Karpas-422 (cell line): ENCODE data around the gene RBM3. TPM values are rescaled to one million over a fixed set of nuclear protein-coding genes. Genes with fewer than 3 reads are reported as not detected.

Experiments
- DNase-seq: peaks from one replicate; pipeline ENCODE4 v3.0.0-alpha.2; 2015
- H2AFZ ChIP-seq: fragments of 200-600 bp; sonication (generic); 2 replicates; pipeline ENCODE4 v1.6.1; 2014; ENCODE audit warnings: antibody characterized with exemption, low read length, mixed read lengths
- H3K27ac ChIP-seq: fragments of 200-600 bp; sonication (generic); 2 replicates; pipeline ENCODE4 v1.5.1; 2014; ENCODE audit warnings: mild to moderate bottlenecking, low read length, moderate library complexity
- H3K27me3 ChIP-seq: fragments of 200-600 bp; sonication (generic); 2 replicates; pipeline ENCODE4 v1.6.1; 2014; ENCODE audit warnings: low read length, mixed read lengths
- H3K36me3 ChIP-seq: fragments of 200-600 bp; sonication (generic); 2 replicates; pipeline ENCODE4 v1.6.1; 2014; ENCODE audit warnings: low read length, mixed read lengths; ENCODE audit not compliant: insufficient read depth
- H3K4me1 ChIP-seq: fragments of 200-600 bp; sonication (generic); 2 replicates; pipeline ENCODE4 v1.6.1; 2014; ENCODE audit warnings: mild to moderate bottlenecking, low read length, mixed read lengths
- H3K4me2 ChIP-seq: fragments of 200-600 bp; sonication (generic); 2 replicates; pipeline ENCODE4 v1.6.1; 2014; ENCODE audit warnings: low read length, low read depth, mild to moderate bottlenecking; ENCODE audit not compliant: poor library complexity, severe bottlenecking
- H3K4me3 ChIP-seq: fragments of 200-600 bp; sonication (generic); 2 replicates; pipeline ENCODE4 v1.5.1; 2014; ENCODE audit warnings: mild to moderate bottlenecking, antibody characterized with exemption, low read length, mixed read lengths
- H3K79me2 ChIP-seq: fragments of 200-600 bp; sonication (generic); 2 replicates; pipeline ENCODE4 v1.6.1; 2014; ENCODE audit warnings: mild to moderate bottlenecking, low read length, mixed read lengths
- H3K9ac ChIP-seq: fragments of 200-600 bp; sonication (generic); 2 replicates; pipeline ENCODE4 v1.6.0; 2014; ENCODE audit warnings: low read length
- H3K9me2 ChIP-seq: fragments of 200-600 bp; sonication (generic), shearing (Covaris generic); replicated peaks from 2 replicates; pipeline ENCODE4 v1.6.0; 2014; ENCODE audit warnings: mild to moderate bottlenecking, low read length, moderate library complexity; ENCODE audit not compliant: insufficient read depth
- H3K9me3 ChIP-seq: fragments of 300-700, 200-600 bp; sonication (generic); 2 replicates; pipeline ENCODE4 v1.6.1; 2014; ENCODE audit warnings: low read length, mixed read lengths
- H4K20me1 ChIP-seq: fragments of 200-600 bp; sonication (generic); 2 replicates; pipeline ENCODE4 v1.6.1; 2014; ENCODE audit warnings: mild to moderate bottlenecking, antibody characterized with exemption, low read length, low read depth; ENCODE audit not compliant: insufficient read depth
- total RNA-seq: library from RNA; depleted of rRNA; stranded (reverse); fragments of >200 nt; shearing (Covaris generic); gene quantifications from 2 replicates; pipeline ENCODE4 v1.2.3, GENCODE V29; 2014; ENCODE audit warnings: low replicate concordance

Gene RBM3
- total RNA-seq, 1 experiment from 2014 or later, result 183 TPM

GRCh38 chrX:48597353-48598264 lies 23.3 kb downstream of the RBM3 start, which contains the start of gene WDR13:
Gene WDR13 (plus strand): TSS chrX:48597492. CDS start chrX:48597997, 505 bp downstream.
- Histone ChIP-seq H4K20me1 (no peaks in the 10 kb centered on the region), H3K9ac (peak within 1 kb of the TSS; percentile 89), H3K4me3 (peak within 1 kb of the TSS; percentile 79), H3K4me2 (peak within 1 kb of the TSS; percentile 70), H3K4me1 (no peaks in the 10 kb centered on the region; the same call in 1 of the 2 replicates), H2AFZ (no peak within 1 kb of the TSS), H3K27ac (peak within 1 kb of the TSS; percentile 74), H3K79me2 (no peaks in the 10 kb centered on the region), H3K9me3 (no peaks in the 10 kb centered on the region), H3K36me3 (no peaks in the 10 kb centered on the region), H3K9me2 (no peaks in the 10 kb centered on the region), H3K27me3 (no peaks in the 10 kb centered on the region)
- DNase-seq, result peak; percentile 95

GRCh38 chrX:48598614-48599013 lies 24.3 kb downstream of the RBM3 start:
- Histone ChIP-seq H3K36me3 (no peaks in the 10 kb centered on the region), H2AFZ (no peak overlapping the region)

GRCh38 chrX:48599341-48599740 lies 25.1 kb downstream of the RBM3 start:
- Histone ChIP-seq H3K4me3 (no peak overlapping the region), H3K4me2 (no peak overlapping the region), H3K79me2 (no peaks in the 10 kb centered on the region), H3K9me2 (no peaks in the 10 kb centered on the region), H4K20me1 (no peaks in the 10 kb centered on the region), H2AFZ (no peak overlapping the region), H3K9me3 (no peaks in the 10 kb centered on the region), H3K27me3 (no peaks in the 10 kb centered on the region), H3K27ac (no peak overlapping the region), H3K9ac (no peak overlapping the region), H3K4me1 (no peaks in the 10 kb centered on the region; the same call in 1 of the 2 replicates), H3K36me3 (no peaks in the 10 kb centered on the region)
- no peak for DNase-seq

More at GRCh38 chrX:48598614-48599013, 24.3 kb downstream of the RBM3 start:
- no peaks in the 10 kb centered on the region for H4K20me1 ChIP-seq
- H3K27ac ChIP-seq, result no peak overlapping the region
- H3K79me2 ChIP-seq, result no peaks in the 10 kb centered on the region
- no peaks in the 10 kb centered on the region for H3K9me3 ChIP-seq
- no peaks in the 10 kb centered on the region for H3K9me2 ChIP-seq
- H3K9ac ChIP-seq, result peak overlapping the region; percentile 89
- H3K4me2 ChIP-seq, result peak overlapping the region; percentile 70
- H3K4me1 ChIP-seq, result no peaks in the 10 kb centered on the region; the same call in 1 of the 2 replicates
- DNase-seq, result no peak
- no peaks in the 10 kb centered on the region for H3K27me3 ChIP-seq
- peak overlapping the region; percentile 79 for H3K4me3 ChIP-seq

- no peaks in the 10 kb centered on the region for H3K79me2 ChIP-seq
- H3K27ac ChIP-seq, result no peak overlapping the region
- no peaks in the 10 kb centered on the region for H3K9me3 ChIP-seq
- H3K36me3 ChIP-seq, result no peaks in the 10 kb centered on the region
- H4K20me1 ChIP-seq, result no peaks in the 10 kb centered on the region
- DNase-seq, result no peak
- H3K27me3 ChIP-seq, result no peaks in the 10 kb centered on the region
- H3K4me2 ChIP-seq, result no peak overlapping the region
- H3K4me1 ChIP-seq, result no peaks in the 10 kb centered on the region; the same call in 1 of the 2 replicates
- H3K9me2 ChIP-seq, result no peaks in the 10 kb centered on the region
- H3K9ac ChIP-seq, result no peak overlapping the region
- H2AFZ ChIP-seq, result no peak overlapping the region
- no peak overlapping the region for H3K4me3 ChIP-seq
Observed at GRCh38 chrX:48600226-48600625, 25.9 kb downstream of the RBM3 start.

- Histone ChIP-seq H3K4me2 (no peak overlapping the region), H3K4me1 (no peaks in the 10 kb centered on the region; the same call in 1 of the 2 replicates), H3K27ac (no peak overlapping the region), H2AFZ (no peak overlapping the region), H3K9me2 (no peaks in the 10 kb centered on the region), H3K36me3 (no peaks in the 10 kb centered on the region), H4K20me1 (no peaks in the 10 kb centered on the region), H3K27me3 (no peaks in the 10 kb centered on the region), H3K4me3 (no peak overlapping the region), H3K79me2 (no peaks in the 10 kb centered on the region), H3K9me3 (no peaks in the 10 kb centered on the region), H3K9ac (no peak overlapping the region)
- no peak for DNase-seq
Observed at GRCh38 chrX:48601741-48602394, 27.6 kb downstream of the RBM3 start.

- Histone ChIP-seq H3K4me1 (no peaks in the 10 kb centered on the region), H3K9ac (no peak overlapping the region), H3K4me3 (no peak overlapping the region), H3K9me3 (no peaks in the 10 kb centered on the region), H3K36me3 (no peaks in the 10 kb centered on the region), H3K27ac (no peak overlapping the region), H3K9me2 (no peaks in the 10 kb centered on the region), H3K4me2 (no peak overlapping the region), H4K20me1 (no peaks in the 10 kb centered on the region), H3K27me3 (no peaks in the 10 kb centered on the region), H2AFZ (no peak overlapping the region), H3K79me2 (no peaks in the 10 kb centered on the region)
- DNase-seq, result no peak
Observed at GRCh38 chrX:48604701-48605100, 30.4 kb downstream of the RBM3 start.

GRCh38 chrX:48606091-48606490 lies 31.8 kb downstream of the RBM3 start:
- Histone ChIP-seq H3K9ac (no peak overlapping the region), H3K27me3 (no peaks in the 10 kb centered on the region), H3K4me2 (no peak overlapping the region), H3K4me1 (no peaks in the 10 kb centered on the region), H3K36me3 (no peaks in the 10 kb centered on the region), H3K9me3 (no peaks in the 10 kb centered on the region), H4K20me1 (no peaks in the 10 kb centered on the region), H3K27ac (no peak overlapping the region), H3K9me2 (no peaks in the 10 kb centered on the region), H3K79me2 (no peaks in the 10 kb centered on the region), H3K4me3 (no peak overlapping the region), H2AFZ (no peak overlapping the region)
- DNase-seq, result no peak

- H2AFZ ChIP-seq, result no peak overlapping the region
- H3K27ac ChIP-seq, result no peak overlapping the region
- H3K4me3 ChIP-seq, result no peak overlapping the region
Observed at GRCh38 chrX:48611703-48612102, 37.4 kb downstream of the RBM3 start.

More at GRCh38 chrX:48611703-48612102, 37.4 kb downstream of the RBM3 start:
- no peaks in the 10 kb centered on the region for H3K36me3 ChIP-seq
- no peaks in the 10 kb centered on the region for H3K79me2 ChIP-seq
- H3K4me1 ChIP-seq, result no peaks in the 10 kb centered on the region
- DNase-seq, result no peak
- H3K27me3 ChIP-seq, result no peaks in the 10 kb centered on the region
- H3K9me3 ChIP-seq, result no peaks in the 10 kb centered on the region
- H3K9me2 ChIP-seq, result no peaks in the 10 kb centered on the region
- H3K4me2 ChIP-seq, result no peak overlapping the region
- no peaks in the 10 kb centered on the region for H4K20me1 ChIP-seq
- no peak overlapping the region for H3K9ac ChIP-seq
